ENCODE results near the gene HDAC7.

GRCh38 chr12:47735649-47736048 is 84.1 kb downstream of the HDAC7 start:
- TF ChIP-seq EZH2phosphoT487 (IDR thresholded peaks at IDR 0.05; ENCODE audit: borderline replicate concordance, low read length) (no peak), CTCF (conservative IDR thresholded peaks at IDR 0.05; ENCODE audit: low read depth, low read length) (no peak), EZH2 (IDR thresholded peaks at IDR 0.05; ENCODE audit: low read length, unreplicated experiment) (no peak)

Data from PC-3 (cell line).